Glutamatergic neuron (in vitro differentiated cells): ENCODE measurements around the gene UBE2L6. TPM values are rescaled to one million over a fixed set of nuclear protein-coding genes. Genes with fewer than 3 reads are reported as not detected.

Experiments used
- DNase-seq: peaks from one replicate; pipeline ENCODE4 v3.0.0; 2022
- H3K27ac Mint-ChIP-seq: one replicate; pipeline ENCODE4 v1.8.0; 2020; ENCODE audit warnings: mild to moderate bottlenecking, mixed read lengths, inconsistent platforms; ENCODE audit not compliant: unreplicated experiment
- H3K27me3 Mint-ChIP-seq: one replicate; pipeline ENCODE4 v1.8.0; 2020; ENCODE audit warnings: mild to moderate bottlenecking, moderate library complexity, mixed read lengths, inconsistent platforms; ENCODE audit not compliant: unreplicated experiment
- H3K36me3 Mint-ChIP-seq: one replicate; pipeline ENCODE4 v1.8.0; 2020; ENCODE audit warnings: mild to moderate bottlenecking, mixed read lengths, inconsistent platforms; ENCODE audit not compliant: unreplicated experiment
- H3K4me1 Mint-ChIP-seq: one replicate; pipeline ENCODE4 v1.8.0; 2020; ENCODE audit warnings: mild to moderate bottlenecking, low read depth, mixed read lengths, inconsistent platforms; ENCODE audit not compliant: unreplicated experiment
- H3K4me3 Mint-ChIP-seq: one replicate; pipeline ENCODE4 v1.8.0; 2020; ENCODE audit warnings: mild to moderate bottlenecking, mixed read lengths, inconsistent platforms; ENCODE audit not compliant: unreplicated experiment
- H3K9me3 Mint-ChIP-seq: one replicate; pipeline ENCODE4 v1.8.0; 2020; ENCODE audit warnings: mild to moderate bottlenecking, moderate library complexity, mixed read lengths, inconsistent platforms; ENCODE audit not compliant: unreplicated experiment
- total RNA-seq: library from RNA; stranded (reverse); fragmentation: NEBNext Ultra II Directional; extraction: Animal tissue kit (Norgen Biotek cat#: 25700); gene quantifications from one replicate; pipeline ENCODE4 v1.2.1, GENCODE V29; 2021; ENCODE audit not compliant: unreplicated experiment
- TF ChIP-seq, protein P1 (sequence below): fragments of 200-600 bp; sonication (generic); IDR thresholded peaks from one replicate; pipeline ENCODE4 v1.5.0; 2021; ENCODE audit not compliant: partially characterized antibody, unreplicated experiment

The UBE2L6 gene
- total RNA-seq, 1 donor from 2014 or later, result 199 TPM

DNA sequence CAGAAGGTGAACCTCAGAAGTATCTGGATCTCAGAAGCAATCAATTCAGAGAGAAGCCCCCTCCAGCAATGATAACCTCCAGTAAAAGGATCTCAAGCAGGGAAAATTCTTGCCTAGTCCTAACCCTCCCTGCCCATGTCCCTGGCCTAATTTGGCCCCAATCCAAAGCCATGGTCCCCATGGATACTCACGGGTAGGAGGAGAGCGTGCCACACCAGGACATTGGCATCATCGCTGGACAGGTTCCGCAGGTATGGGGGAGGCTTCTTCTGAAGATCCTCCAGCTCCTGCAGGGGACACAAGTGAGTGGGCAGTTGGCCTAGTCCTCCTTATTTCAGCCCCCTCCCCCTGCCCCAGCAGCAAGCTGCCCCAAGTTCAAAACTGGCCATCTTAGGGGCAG, 7.3 kb downstream of the UBE2L6 start:
- H3K36me3 Mint-ChIP-seq, result peaks cover 10% of the 10 kb centered on the region
- H3K9me3 Mint-ChIP-seq, result no peaks in the 10 kb centered on the region
- H3K4me3 Mint-ChIP-seq, result no peak overlapping the region
- DNase-seq, result no peak
- H3K27ac Mint-ChIP-seq, result no peak overlapping the region
- H3K4me1 Mint-ChIP-seq, result peaks cover 10% of the 10 kb centered on the region
- TF ChIP-seq, protein P1, sequence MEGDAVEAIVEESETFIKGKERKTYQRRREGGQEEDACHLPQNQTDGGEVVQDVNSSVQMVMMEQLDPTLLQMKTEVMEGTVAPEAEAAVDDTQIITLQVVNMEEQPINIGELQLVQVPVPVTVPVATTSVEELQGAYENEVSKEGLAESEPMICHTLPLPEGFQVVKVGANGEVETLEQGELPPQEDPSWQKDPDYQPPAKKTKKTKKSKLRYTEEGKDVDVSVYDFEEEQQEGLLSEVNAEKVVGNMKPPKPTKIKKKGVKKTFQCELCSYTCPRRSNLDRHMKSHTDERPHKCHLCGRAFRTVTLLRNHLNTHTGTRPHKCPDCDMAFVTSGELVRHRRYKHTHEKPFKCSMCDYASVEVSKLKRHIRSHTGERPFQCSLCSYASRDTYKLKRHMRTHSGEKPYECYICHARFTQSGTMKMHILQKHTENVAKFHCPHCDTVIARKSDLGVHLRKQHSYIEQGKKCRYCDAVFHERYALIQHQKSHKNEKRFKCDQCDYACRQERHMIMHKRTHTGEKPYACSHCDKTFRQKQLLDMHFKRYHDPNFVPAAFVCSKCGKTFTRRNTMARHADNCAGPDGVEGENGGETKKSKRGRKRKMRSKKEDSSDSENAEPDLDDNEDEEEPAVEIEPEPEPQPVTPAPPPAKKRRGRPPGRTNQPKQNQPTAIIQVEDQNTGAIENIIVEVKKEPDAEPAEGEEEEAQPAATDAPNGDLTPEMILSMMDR, result no peak
- H3K27me3 Mint-ChIP-seq, result no peaks in the 10 kb centered on the region

DNA sequence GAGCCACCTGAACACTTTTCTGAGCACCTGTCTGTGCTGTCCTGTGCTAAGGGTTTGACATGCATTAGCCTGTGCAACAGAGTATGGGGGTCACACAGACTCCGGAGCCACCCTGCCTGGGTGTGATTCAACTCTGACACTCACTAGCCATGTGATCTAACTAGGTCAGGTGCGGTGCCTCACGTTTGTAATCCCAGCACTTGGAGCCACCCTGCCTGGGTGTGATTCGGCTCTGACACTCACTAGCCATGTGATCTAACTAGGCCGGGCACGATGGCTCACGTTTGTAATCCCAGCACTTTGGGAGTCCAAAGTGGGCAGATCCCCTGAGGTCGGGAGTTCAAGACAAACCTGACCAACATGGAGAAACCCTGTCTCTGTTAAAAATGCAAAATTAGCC, 11.4 kb downstream of the UBE2L6 start:
- Mint-ChIP-seq H3K9me3 (no peaks in the 10 kb centered on the region), H3K27ac (no peak overlapping the region), H3K4me1 (peaks cover 4% of the 10 kb centered on the region), H3K27me3 (peaks cover 6% of the 10 kb centered on the region), H3K4me3 (no peak overlapping the region), H3K36me3 (peaks cover 12% of the 10 kb centered on the region)
- no peak for DNase-seq
- TF ChIP-seq, protein P1, result no peak

DNA sequence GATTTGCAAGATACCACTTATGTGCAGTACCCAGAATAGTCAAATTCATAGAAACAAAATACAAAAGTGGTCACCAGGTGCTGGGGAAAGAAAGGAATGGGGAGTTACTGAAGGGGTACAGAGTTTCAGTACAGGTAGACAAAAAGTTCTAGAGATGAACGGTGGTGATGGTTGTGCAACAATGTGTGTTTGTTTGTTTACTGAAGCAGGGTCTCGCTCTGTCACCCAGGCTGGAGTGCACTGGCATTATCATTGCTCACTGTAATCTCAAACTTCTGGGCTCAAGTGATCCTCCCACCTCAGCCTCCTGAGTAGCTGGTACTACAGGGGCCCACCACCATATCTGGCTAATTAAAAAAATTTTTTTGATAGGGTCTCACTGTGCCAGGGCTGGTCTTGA, 12.1 kb downstream of the UBE2L6 start:
- H3K4me1 Mint-ChIP-seq, result peaks cover 3% of the 10 kb centered on the region
- no peak overlapping the region for H3K27ac Mint-ChIP-seq
- TF ChIP-seq, protein P1, result no peak
- H3K4me3 Mint-ChIP-seq, result no peak overlapping the region
- H3K9me3 Mint-ChIP-seq, result no peaks in the 10 kb centered on the region
- peaks cover 11% of the 10 kb centered on the region for H3K36me3 Mint-ChIP-seq
- H3K27me3 Mint-ChIP-seq, result peaks cover 6% of the 10 kb centered on the region
- no peak for DNase-seq

DNA sequence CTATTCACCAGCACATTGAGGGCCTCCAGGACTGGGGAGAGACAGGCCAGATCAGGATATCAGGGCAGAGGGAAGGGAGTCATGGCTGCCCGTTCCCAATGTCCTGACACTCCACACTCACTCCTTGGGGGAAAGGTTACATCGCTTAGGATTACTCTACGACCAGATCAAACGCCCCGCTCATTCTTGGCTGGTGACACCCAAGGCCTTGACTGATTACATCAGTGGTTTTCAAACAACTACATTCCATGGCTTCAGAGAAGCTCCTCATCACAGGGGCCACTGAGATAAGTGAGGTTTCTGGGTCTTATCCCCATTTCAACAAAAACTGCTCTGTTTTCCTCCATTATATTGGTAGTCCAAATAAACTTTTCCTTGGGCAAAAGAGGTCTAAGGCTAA, 15.0 kb downstream of the UBE2L6 start:
- peaks cover 6% of the 10 kb centered on the region for H3K27me3 Mint-ChIP-seq
- TF ChIP-seq, protein P1, result no peak
- no peaks in the 10 kb centered on the region for H3K9me3 Mint-ChIP-seq
- no peak for DNase-seq
- peaks cover 6% of the 10 kb centered on the region for H3K36me3 Mint-ChIP-seq
- no peak overlapping the region for H3K4me3 Mint-ChIP-seq
- peaks cover 3% of the 10 kb centered on the region for H3K4me1 Mint-ChIP-seq
- peak overlapping the region; percentile 28 for H3K27ac Mint-ChIP-seq

DNA sequence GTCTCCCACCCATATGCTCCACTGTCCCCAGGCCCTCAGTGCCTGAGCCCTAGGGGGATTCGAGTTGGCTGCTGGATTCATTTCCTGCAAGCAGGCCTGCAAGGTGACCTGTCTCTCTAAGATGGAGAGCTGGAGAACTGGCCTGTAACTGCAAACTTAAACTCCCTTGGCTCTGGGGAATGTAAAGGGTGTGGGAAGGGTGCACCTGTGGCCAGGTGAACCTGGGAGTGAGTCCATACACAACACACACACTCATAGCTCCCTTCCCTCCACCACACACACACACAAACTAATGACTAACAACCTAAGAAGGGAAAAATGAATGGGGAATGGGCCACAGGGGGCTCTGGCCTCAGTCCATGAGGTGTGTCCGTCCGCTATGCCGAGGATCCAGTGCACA, 15.5 kb downstream of the UBE2L6 start:
- TF ChIP-seq, protein P1, result no peak
- peaks cover 6% of the 10 kb centered on the region for H3K36me3 Mint-ChIP-seq
- H3K9me3 Mint-ChIP-seq, result no peaks in the 10 kb centered on the region
- peaks cover 6% of the 10 kb centered on the region for H3K27me3 Mint-ChIP-seq
- DNase-seq, result no peak
- H3K4me1 Mint-ChIP-seq, result peaks cover 3% of the 10 kb centered on the region
- H3K27ac Mint-ChIP-seq, result no peak overlapping the region
- H3K4me3 Mint-ChIP-seq, result no peak overlapping the region
